GM12878 (cell line): ENCODE data around the gene BRD2. TPM values are rescaled to one million over a fixed set of nuclear protein-coding genes. Genes with fewer than 3 reads are reported as not detected.

ENCODE experiments used
- ATF3 ChIP-seq: IDR thresholded peaks from 2 replicates; pipeline ENCODE4 v1.6.1; 2011; ENCODE audit warnings: low read depth, mild to moderate bottlenecking, low read length, moderate library complexity, borderline replicate concordance; ENCODE audit errors: extremely low read depth
- BHLHE40 ChIP-seq, 2 experiments: fragments of 450-650 bp in 1 of 2; IDR thresholded peaks; 2 replicates each; pipeline ENCODE4 v1.6.1; 2011 to 2017; ENCODE audit warnings: low read depth in 2 of 2, borderline replicate concordance in 1 of 2, improper control_type of control experiment in 1 of 2, low read length in 1 of 2, mild to moderate bottlenecking in 1 of 2
- CEBPB ChIP-seq, 2 experiments: fragments of 150-350 bp in 1 of 2; IDR thresholded peaks; 2 replicates each; pipeline ENCODE4 v1.6.1; 2012 to 2014; ENCODE audit warnings: low read depth in 2 of 2, low read length in 2 of 2, borderline replicate concordance in 1 of 2, inconsistent platforms in 1 of 2
- CREB1 ChIP-seq: IDR thresholded peaks from 2 replicates; pipeline ENCODE4 v1.6.1; 2012; ENCODE audit warnings: low read depth, mild to moderate bottlenecking, inconsistent platforms
- MLLT1 ChIP-seq: fragments of 450-650 bp; IDR thresholded peaks from 2 replicates; pipeline ENCODE4 v1.6.1; 2016; ENCODE audit warnings: mild to moderate bottlenecking
- NFYB ChIP-seq: IDR thresholded peaks from 2 replicates; pipeline ENCODE4 v1.6.1; 2011; ENCODE audit warnings: low read depth, mild to moderate bottlenecking, low read length, improper control_type of control experiment, moderate library complexity; ENCODE audit not compliant: insufficient read depth
- PAX8 ChIP-seq: fragments of 450-650 bp; IDR thresholded peaks from 2 replicates; pipeline ENCODE4 v1.6.1; 2017; ENCODE audit warnings: mild to moderate bottlenecking, moderate library complexity
- PML ChIP-seq: IDR thresholded peaks from 2 replicates; pipeline ENCODE4 v1.6.1; 2012; ENCODE audit warnings: low read length, inconsistent platforms
- POLR2A ChIP-seq: IDR thresholded peaks from 2 replicates; pipeline ENCODE4 v1.6.1; 2011; ENCODE audit warnings: low read depth, mild to moderate bottlenecking, low read length
- POLR2AphosphoS5 ChIP-seq: IDR thresholded peaks from 2 replicates; pipeline ENCODE4 v1.6.1; 2011; ENCODE audit warnings: mild to moderate bottlenecking, low read length, inconsistent platforms
- POU2F2 ChIP-seq: IDR thresholded peaks from 3 replicates; pipeline ENCODE4 v1.6.1; 2011; ENCODE audit warnings: low read depth, mild to moderate bottlenecking, low read length, borderline replicate concordance
- RFX5 ChIP-seq: IDR thresholded peaks from 2 replicates; pipeline ENCODE4 v1.6.1; 2011; ENCODE audit warnings: low read depth, low read length, improper control_type of control experiment
- SMAD5 ChIP-seq: IDR thresholded peaks from 2 replicates; pipeline ENCODE4 v1.6.1; 2016; ENCODE audit warnings: antibody characterized with exemption, low read depth
- SP1 ChIP-seq: IDR thresholded peaks from one replicate; pipeline ENCODE4 v1.6.1; 2011; ENCODE audit warnings: low read depth, low read length
- ZBTB33 ChIP-seq: fragments of 450-650 bp; IDR thresholded peaks from 2 replicates; pipeline ENCODE4 v1.6.1; 2017; ENCODE audit warnings: mild to moderate bottlenecking
- ZSCAN29 ChIP-seq: fragments of 450-650 bp; IDR thresholded peaks from 2 replicates; pipeline ENCODE4 v1.6.1; 2017; ENCODE audit warnings: mild to moderate bottlenecking, moderate library complexity
- polyA plus RNA-seq, 11 experiments: library from polyadenylated mRNA; depleted of rRNA in 4 of 11; unstranded in 6 of 11; stranded (reverse) in 5 of 11; fragments of >200 nt; fragmentation: Nextera tagmentation in 4 of 11; fragmentation: Illumina TruSeq in 1 of 11; extraction: Ambion mirVana in 4 of 11; extraction: Trizol in 1 of 11; gene quantifications; 1 replicate in 1 of 11; 2 replicates in 10 of 11; pipeline versions ENCODE4 v1.2.1 to v1.2.3, GENCODE V29; 2011 to 2016; ENCODE audit warnings: inconsistent platforms in 2 of 11, missing spikeins in 2 of 11, low read depth in 1 of 11
- total RNA-seq, 4 experiments: library from RNA; depleted of rRNA in 3 of 4; stranded (reverse); fragments of >200 nt in 3 of 4; fragmentation: Illumina TruSeq in 1 of 4; extraction: Trizol in 1 of 4; gene quantifications; 2 replicates each; pipeline versions ENCODE4 v1.2.1 to v1.2.3, GENCODE V29; 2013 to 2021

BRD2 gene
- total and polyA plus RNA-seq, 10 of the 15 experiments (the other 5 are each of a cell fraction or from before 2014, with no cell fraction given), result 32.2 to 239 (median 139) TPM

- TF ChIP-seq ZBTB33, result no peak
- peak in 1 of 2 experiments; percentile 89; a peak in 1 of 4 replicates for TF ChIP-seq CEBPB (IDR thresholded peaks at IDR 0.05; ENCODE audit: borderline replicate concordance in 1 of 2, low read depth in 2 of 2, low read length in 2 of 2)
- TF ChIP-seq NFYB, result peak; percentile 68; the same call in 1 of the 2 replicates
- peak; percentile 26; the same call in 1 of the 2 replicates for TF ChIP-seq MLLT1
- TF ChIP-seq BHLHE40 (IDR thresholded peaks at IDR 0.05; ENCODE audit: borderline replicate concordance in 1 of 2, low read depth in 2 of 2, low read length in 1 of 2), result peak; percentile 84 to 85
- TF ChIP-seq ZSCAN29, result 0 out of 2 replicates have a peak, but pooled peaks have one; percentile 36
- TF ChIP-seq CREB1, result peak; percentile 99
- peak; percentile 40 for TF ChIP-seq SP1
- peak; percentile 91 for TF ChIP-seq PML
- no peak for TF ChIP-seq PAX8
- peak; percentile 87 for TF ChIP-seq SMAD5
- TF ChIP-seq POLR2A, result peak; percentile 71
- TF ChIP-seq RFX5, result peak; percentile 99
- peak; percentile 93 for TF ChIP-seq POLR2AphosphoS5
- no peak for TF ChIP-seq ATF3
- peak; percentile 55; the same call in 1 of the 3 replicates for TF ChIP-seq POU2F2
Observed at GRCh38 chr6:32940656-32941213, 27.7 kb upstream of the BRD2 start, which contains the start of gene HLA-DMB (continued).
